DOHH2 (cell line): ENCODE results near the gene TOX3.

Experiments
- H3F3A ChIP-seq: fragments of 200-600 bp; sonication (generic), shearing (Covaris generic); 2 replicates; pipeline ENCODE4 v1.6.0; 2016; ENCODE audit warnings: antibody characterized with exemption, mild to moderate bottlenecking; ENCODE audit not compliant: control insufficient read depth, insufficient read depth
- H3K27ac ChIP-seq: fragments of 200-600 bp; sonication (generic); 2 replicates; pipeline ENCODE4 v1.5.1; 2014; ENCODE audit warnings: low read depth, mild to moderate bottlenecking, low read length, moderate library complexity
- H3K27me3 ChIP-seq: fragments of 200-600 bp; sonication (generic); 2 replicates; pipeline ENCODE4 v1.6.1; 2014; ENCODE audit warnings: mild to moderate bottlenecking, low read length, mixed read lengths; ENCODE audit not compliant: control insufficient read depth
- H3K36me3 ChIP-seq: fragments of 200-600 bp; sonication (generic); 2 replicates; pipeline ENCODE4 v1.6.1; 2014; ENCODE audit warnings: mild to moderate bottlenecking, low read length, moderate library complexity, mixed read lengths; ENCODE audit not compliant: control insufficient read depth
- H3K4me1 ChIP-seq: fragments of 200-600 bp; sonication (generic); 2 replicates; pipeline ENCODE4 v1.6.1; 2014; ENCODE audit warnings: mild to moderate bottlenecking, low read length, mixed read lengths; ENCODE audit not compliant: control insufficient read depth
- H3K4me2 ChIP-seq: fragments of 200-600 bp; sonication (generic); 2 replicates; pipeline ENCODE4 v1.6.0; 2014; ENCODE audit warnings: mild to moderate bottlenecking, low read length, moderate library complexity
- H3K4me3 ChIP-seq: fragments of 200-600 bp; sonication (generic); 2 replicates; pipeline ENCODE4 v1.5.1; 2014; ENCODE audit warnings: mild to moderate bottlenecking, low read length, mixed read lengths
- H3K79me2 ChIP-seq: fragments of 200-600 bp; sonication (generic); 2 replicates; pipeline ENCODE4 v1.6.1; 2014; ENCODE audit warnings: mild to moderate bottlenecking, low read length, mixed read lengths; ENCODE audit not compliant: control insufficient read depth
- H3K9me2 ChIP-seq: fragments of 200-600 bp; sonication (generic); replicated peaks from 2 replicates; pipeline ENCODE4 v1.6.1; 2014; ENCODE audit warnings: mild to moderate bottlenecking, low read length, mixed read lengths; ENCODE audit not compliant: control insufficient read depth
- H3K9me3 ChIP-seq: fragments of 200-600 bp; sonication (generic); 2 replicates; pipeline ENCODE4 v1.6.1; 2014; ENCODE audit warnings: antibody characterized with exemption, low read length, mixed read lengths; ENCODE audit not compliant: control insufficient read depth, insufficient read depth
- H4K20me1 ChIP-seq: fragments of 200-600 bp; sonication (generic); 2 replicates; pipeline ENCODE4 v1.6.0; 2014; ENCODE audit warnings: low read depth, mild to moderate bottlenecking, antibody characterized with exemption, low read length, moderate library complexity; ENCODE audit not compliant: control insufficient read depth, insufficient read depth
- EZH2phosphoT487 ChIP-seq: fragments of 200-600 bp; sonication (generic); IDR thresholded peaks from 2 replicates; pipeline ENCODE4 v1.6.1; 2017; ENCODE audit warnings: borderline replicate concordance, mild to moderate bottlenecking, antibody characterized with exemption, low read length, moderate library complexity, mixed read lengths
- TF ChIP-seq, protein P1 (sequence below): fragments of 200-600 bp; sonication (generic); IDR thresholded peaks from one replicate; pipeline ENCODE4 v1.5.1; 2014; ENCODE audit warnings: antibody characterized with exemption, mild to moderate bottlenecking, low read depth, low read length; ENCODE audit not compliant: poor library complexity, severe bottlenecking

Gene TOX3

DNA sequence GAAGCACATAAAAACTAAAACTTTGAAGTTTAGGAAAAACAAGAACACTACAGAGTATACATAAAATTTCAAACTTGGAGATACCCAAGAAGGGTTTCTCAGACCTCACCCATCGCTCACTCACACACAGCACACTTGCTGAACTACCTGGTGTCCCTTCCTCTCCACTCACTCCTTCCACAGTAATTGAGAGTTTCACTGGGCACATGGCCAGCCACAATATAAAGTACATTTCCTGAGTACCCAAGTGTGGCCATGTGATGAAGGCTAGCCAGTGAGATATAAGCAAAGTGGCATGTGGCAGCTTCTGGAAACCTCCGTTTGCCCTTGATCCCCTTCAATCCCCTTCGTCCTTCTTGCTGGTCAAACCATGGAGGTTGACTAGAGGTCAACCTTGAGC is 11.9 kb downstream of the TOX3 start:
- no peaks in the 10 kb centered on the region for H3K4me1 ChIP-seq
- no peaks in the 10 kb centered on the region for H3K27me3 ChIP-seq
- H3K9me3 ChIP-seq = no peaks in the 10 kb centered on the region
- H3K4me3 ChIP-seq = no peak overlapping the region
- no peaks in the 10 kb centered on the region for H3F3A ChIP-seq
- TF ChIP-seq, protein P1, sequence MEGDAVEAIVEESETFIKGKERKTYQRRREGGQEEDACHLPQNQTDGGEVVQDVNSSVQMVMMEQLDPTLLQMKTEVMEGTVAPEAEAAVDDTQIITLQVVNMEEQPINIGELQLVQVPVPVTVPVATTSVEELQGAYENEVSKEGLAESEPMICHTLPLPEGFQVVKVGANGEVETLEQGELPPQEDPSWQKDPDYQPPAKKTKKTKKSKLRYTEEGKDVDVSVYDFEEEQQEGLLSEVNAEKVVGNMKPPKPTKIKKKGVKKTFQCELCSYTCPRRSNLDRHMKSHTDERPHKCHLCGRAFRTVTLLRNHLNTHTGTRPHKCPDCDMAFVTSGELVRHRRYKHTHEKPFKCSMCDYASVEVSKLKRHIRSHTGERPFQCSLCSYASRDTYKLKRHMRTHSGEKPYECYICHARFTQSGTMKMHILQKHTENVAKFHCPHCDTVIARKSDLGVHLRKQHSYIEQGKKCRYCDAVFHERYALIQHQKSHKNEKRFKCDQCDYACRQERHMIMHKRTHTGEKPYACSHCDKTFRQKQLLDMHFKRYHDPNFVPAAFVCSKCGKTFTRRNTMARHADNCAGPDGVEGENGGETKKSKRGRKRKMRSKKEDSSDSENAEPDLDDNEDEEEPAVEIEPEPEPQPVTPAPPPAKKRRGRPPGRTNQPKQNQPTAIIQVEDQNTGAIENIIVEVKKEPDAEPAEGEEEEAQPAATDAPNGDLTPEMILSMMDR = no peak
- no peak for TF ChIP-seq EZH2phosphoT487
- no peaks in the 10 kb centered on the region for H3K9me2 ChIP-seq
- no peaks in the 10 kb centered on the region for H3K79me2 ChIP-seq
- no peaks in the 10 kb centered on the region for H3K36me3 ChIP-seq
- no peaks in the 10 kb centered on the region for H4K20me1 ChIP-seq
- no peak overlapping the region for H3K4me2 ChIP-seq
- H3K27ac ChIP-seq = no peak overlapping the region

DNA sequence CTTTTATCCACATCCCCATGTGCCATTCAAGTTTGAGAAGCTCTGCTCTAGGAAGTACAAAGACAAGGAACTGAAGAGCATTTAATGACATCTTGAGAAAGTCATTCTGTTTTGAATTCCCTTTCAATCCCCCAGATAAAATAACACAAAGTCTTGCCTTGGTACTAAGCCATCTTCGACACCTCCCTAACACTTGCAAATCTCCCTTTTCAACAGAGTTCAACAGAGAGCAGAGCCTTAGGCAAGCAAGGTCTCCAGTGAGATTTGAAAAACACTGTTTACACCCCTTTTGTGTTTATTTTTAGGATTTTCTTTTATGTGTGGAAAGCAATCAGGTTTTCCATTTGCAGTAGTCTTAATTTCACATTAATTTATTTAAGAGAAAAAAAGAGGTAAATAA is 13.6 kb downstream of the TOX3 start:
- H3K9me2 ChIP-seq = no peaks in the 10 kb centered on the region
- no peaks in the 10 kb centered on the region for H3K9me3 ChIP-seq
- H3K36me3 ChIP-seq = no peaks in the 10 kb centered on the region
- TF ChIP-seq, protein P1 = no peak
- TF ChIP-seq EZH2phosphoT487 = no peak
- H3F3A ChIP-seq = no peaks in the 10 kb centered on the region
- no peaks in the 10 kb centered on the region for H3K79me2 ChIP-seq
- H3K4me2 ChIP-seq = no peak overlapping the region
- H3K4me1 ChIP-seq = no peaks in the 10 kb centered on the region
- no peak overlapping the region for H3K27ac ChIP-seq
- no peaks in the 10 kb centered on the region for H4K20me1 ChIP-seq
- H3K4me3 ChIP-seq = no peak overlapping the region
- H3K27me3 ChIP-seq = no peaks in the 10 kb centered on the region

DNA sequence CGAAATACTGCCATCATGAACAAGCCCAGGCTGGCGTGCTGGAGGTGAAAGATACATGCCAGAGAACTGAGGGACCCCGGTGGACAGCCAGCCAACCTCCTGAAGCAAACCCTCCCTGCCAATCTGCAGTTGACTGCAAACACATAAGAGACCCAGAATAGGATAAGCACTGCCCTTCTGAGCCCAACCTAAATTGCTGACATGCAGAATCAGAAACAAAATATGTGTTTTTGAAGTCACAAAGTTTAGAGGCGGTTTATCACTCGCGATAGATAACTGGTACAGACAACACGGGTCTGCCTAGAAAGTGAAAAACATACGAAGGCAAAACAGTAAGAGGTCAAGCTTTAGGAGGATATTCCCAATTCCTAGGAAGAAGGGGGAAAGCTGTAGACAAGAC is 14.6 kb downstream of the TOX3 start:
- Histone ChIP-seq H3K36me3 (no peaks in the 10 kb centered on the region), H3K9me2 (no peaks in the 10 kb centered on the region), H3K4me1 (no peaks in the 10 kb centered on the region), H3K27ac (no peak overlapping the region), H3K4me2 (no peak overlapping the region), H4K20me1 (no peaks in the 10 kb centered on the region), H3K79me2 (no peaks in the 10 kb centered on the region), H3K9me3 (no peaks in the 10 kb centered on the region), H3K4me3 (no peak overlapping the region), H3K27me3 (no peaks in the 10 kb centered on the region), H3F3A (no peaks in the 10 kb centered on the region)
- TF ChIP-seq, protein P1 = no peak
- TF ChIP-seq EZH2phosphoT487 = no peak

DNA sequence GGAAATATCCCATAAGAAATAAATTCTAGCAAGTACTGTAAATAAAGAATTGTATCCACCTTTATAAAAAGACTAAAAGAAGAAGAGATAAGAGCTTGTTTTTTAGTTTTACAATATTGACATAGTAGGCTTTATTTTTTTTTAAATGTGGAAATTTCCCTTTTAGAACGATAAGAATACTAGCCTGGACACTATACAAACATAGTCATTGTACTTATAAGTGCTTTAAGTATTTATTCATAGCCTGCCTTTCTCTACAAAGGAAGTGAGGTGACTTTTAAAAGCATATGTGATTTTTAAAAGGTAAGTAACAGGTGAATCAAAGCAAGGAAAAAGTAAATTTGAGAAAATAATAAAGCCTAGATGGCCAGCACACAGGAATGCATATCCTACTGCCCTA is 17.7 kb downstream of the TOX3 start:
- Histone ChIP-seq H3K36me3 (no peaks in the 10 kb centered on the region), H3K27ac (no peak overlapping the region), H3K4me3 (no peak overlapping the region), H3K27me3 (no peaks in the 10 kb centered on the region), H3K4me2 (no peak overlapping the region), H3K9me2 (no peaks in the 10 kb centered on the region), H3K9me3 (no peaks in the 10 kb centered on the region), H4K20me1 (no peaks in the 10 kb centered on the region), H3K79me2 (no peaks in the 10 kb centered on the region), H3F3A (no peaks in the 10 kb centered on the region), H3K4me1 (no peaks in the 10 kb centered on the region)
- TF ChIP-seq EZH2phosphoT487 = no peak
- TF ChIP-seq, protein P1 = no peak
